HS-27A (cell line): ENCODE results near the gene RAB10.
"Not testable (repeated sequence)": the region's sequence is repeated elsewhere in the genome, so short reads cannot be mapped to it uniquely, and the experiment has no call there.

ENCODE experiments used
- DNase-seq: peaks from one replicate; pipeline ENCODE4 v3.0.0-alpha.2; 2012; ENCODE audit warnings: low read depth, missing footprints

The RAB10 gene

DNA sequence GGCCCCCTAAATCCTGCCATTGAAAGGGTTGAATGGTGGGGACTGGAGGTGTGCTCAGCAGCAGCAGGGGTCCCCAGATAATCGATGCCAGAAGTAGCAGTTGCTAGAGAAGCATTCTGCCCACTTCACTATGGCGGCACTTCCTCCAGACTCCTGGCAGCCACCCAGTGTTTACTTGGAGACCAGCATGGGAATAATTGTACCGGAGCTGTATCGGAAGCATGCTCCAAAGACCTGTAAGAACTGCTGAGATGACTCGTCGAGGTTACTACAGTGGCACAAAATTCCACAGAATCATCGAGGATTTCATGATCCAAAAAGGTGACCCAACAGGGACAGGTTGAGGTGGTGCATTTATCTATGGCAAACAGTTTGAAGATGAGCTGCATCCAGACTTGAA lies 128.0 kb downstream of the RAB10 start:
- no peak for DNase-seq

DNA sequence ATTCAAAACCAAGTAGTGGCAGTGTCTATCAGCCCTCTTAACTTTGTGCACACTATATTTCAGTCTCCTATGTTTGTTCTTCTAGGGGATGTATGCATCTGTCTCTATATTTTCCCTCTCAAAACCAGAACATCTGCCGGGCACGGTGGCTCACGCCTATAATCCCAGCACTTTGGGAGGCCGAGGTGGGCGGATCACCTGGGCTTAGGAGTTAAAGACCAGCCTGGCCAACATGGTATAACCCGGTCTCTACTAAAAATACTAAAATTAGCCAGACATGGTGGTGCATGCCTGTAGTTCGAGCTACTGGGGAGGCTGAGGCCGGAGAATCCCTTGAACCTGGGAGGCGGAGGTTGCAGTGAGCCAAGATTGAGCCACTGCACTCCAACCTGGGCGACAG lies 129.1 kb downstream of the RAB10 start:
- no peak for DNase-seq

DNA sequence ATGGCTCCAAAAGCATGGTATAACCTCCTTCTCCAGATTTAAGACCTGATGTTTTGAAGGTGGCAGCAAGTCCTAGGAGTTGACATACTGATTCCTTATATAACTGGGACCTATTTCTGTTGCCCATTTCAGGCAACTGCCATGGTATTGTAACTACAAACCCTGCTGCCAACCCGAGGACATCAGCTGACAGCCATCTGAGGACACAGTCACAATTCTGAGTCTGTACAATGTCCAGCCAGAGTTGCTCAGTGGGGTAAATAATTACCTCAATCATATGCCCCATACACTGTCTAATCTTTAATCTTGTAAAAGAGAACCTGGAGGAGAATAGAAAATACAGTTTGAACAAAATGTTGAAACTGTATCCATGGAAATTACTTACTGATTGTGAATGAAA lies 130.3 kb downstream of the RAB10 start:
- DNase-seq = no peak

DNA sequence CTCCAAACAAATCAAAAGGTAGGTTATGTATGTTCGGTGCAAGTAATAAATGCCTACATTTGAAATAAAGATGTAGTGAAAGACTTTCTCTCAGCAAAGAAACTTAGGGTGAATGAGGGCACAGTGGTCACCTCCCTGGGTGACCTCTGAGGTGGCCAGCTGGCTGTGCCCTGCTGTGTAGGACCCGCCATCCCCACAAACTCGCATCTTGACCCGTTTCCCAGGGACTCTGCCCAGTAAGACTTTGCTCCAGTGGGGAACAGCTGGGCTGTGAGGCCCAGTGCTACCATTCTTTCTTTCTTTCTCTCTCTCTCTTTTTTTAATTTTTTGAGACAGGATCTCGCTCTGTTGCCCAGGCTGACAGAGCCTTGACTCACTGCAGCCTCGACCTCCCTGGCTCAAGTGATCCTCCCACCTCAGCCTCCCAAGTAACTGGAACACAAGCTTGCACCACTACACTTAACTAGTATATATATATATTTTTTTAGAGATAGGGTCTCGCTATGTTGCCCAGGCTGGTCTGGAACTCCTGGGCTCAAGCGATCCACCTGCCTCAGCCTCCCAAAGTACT lies 130.8 kb downstream of the RAB10 start:
- no peak for DNase-seq

DNA sequence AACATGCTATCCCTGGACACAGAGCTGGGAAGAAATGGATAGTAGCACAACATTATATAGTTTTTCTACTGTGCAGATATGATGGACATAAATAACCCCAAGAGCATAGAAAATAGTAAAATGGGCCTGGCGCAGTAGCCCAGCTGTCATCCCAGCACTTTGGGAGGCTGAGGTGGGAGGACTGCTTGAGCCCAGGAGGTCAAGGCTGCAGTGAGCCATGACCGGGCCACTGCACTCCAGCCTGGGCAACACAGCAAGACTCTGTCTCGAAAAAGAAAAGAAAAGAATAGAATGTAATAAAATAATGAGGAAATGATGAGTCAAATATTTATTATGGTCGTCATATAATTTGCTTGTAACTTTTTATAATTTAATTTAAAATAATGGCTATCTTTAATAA lies 131.5 kb downstream of the RAB10 start:
- no peak for DNase-seq

DNA sequence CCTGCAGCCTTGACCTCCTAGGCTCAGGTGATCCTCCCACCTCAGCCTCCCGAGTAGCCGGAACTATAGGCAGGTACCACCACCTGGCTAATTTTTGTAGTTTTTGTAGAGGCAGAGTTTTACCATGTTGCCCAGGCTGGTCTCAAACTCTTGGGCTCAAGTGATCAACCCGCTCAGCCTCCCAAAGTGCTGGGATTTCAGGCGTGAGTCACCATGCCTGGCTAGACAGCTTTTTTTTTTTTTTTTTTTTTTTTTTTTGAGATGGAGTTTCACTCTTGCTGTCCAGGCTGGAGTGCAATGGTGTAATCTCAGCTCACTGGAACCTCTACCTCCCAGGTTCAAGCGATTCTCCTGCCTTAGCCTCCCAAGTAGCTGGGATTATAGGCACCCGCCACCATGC lies 132.7 kb downstream of the RAB10 start:
- DNase-seq = not testable (repeated sequence)

DNA sequence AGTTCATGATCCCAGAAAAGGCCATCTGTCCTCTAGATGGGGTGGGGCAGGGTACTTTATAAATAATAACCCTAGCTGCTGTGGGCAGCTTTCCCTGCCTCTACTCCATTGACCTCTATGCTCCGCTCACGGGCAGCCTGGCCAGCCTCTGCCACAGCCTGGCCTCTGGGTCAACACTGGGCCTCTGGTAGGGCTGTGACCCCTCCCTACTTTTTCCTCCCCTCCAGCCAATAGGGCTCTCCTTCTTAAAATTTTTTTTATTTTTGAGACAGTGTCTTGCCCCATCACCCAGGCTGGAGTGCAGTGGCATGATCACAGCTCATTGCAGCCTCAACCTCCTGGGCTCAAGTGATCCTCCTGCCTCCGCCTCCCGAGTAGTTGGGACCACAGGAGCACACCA lies 134.9 kb downstream of the RAB10 start:
- DNase-seq = no peak

DNA sequence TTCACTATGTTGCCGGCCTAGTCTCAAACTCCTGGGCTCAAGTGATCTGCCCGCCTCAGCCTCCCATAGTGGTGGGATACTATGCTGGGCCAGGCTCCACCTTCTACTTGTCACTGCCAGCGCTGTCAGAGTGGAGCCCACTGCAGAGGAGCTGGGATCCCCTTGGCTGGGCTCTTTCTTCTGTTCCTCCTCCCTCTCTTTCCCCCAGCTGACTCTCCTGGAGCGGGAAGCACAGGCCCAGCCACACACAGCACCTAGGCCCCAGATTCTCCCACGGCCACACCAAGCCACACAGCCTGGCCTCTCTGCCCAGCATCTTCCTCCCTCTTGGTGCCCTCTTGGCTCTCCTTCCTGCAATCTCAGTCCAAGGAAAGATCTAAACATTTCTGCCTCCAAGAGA lies 135.3 kb downstream of the RAB10 start:
- DNase-seq = no peak

DNA sequence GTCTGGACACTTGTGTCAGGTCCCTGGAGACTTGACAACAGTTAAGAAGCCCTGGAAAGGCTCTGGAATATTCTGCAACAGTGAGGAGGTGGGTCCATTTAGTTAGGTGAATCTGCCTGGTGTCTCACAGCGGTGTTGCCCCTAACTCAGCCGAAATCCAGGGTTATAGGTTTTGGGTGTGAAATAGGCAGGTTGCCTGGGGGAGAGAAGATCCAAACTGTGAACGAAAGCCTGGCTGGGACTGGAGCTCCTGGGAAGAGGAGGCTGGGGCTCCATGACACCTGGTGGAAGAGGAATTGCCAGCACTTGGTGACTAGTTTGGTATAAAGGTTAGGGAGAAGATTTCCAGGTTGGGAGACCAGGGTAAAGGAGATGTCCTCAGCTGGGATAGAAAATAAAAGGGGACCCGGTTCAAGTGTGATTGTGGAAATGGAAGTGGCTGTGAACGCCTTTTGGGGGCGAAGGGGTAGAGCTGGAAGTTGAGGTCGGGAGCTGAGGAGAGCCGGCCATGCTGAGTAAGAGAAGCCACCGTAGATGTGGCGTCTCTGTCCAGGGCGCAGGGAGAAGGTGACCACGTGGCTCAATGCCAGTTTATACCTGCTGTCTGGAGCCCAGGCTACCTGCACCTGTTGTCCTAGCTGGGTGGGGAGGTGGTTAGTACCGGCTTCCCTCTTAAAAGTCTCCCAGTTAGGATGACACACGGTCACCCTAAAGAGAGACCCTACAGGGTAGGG lies 136.0 kb downstream of the RAB10 start:
- DNase-seq = no peak

DNA sequence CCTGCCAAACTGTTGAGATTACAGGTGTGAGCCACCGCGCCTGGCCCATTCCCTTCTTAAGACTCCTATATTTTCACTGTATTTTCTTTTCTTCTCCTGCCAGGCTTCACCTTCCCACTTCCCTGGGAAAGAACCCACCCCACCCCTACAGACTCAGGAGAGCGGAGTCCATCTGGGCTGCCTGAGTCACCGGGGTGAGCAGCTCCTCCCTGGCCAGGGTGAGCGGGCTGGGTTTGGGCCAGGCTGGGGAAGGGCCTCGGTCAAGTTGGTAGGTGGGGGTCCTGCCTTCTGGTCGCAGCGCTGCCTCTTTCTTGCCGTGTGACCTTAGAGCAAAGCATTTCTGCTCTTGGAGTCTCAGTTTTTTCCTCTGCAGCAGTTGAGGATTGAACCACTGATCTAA lies 136.9 kb downstream of the RAB10 start:
- DNase-seq = no peak

DNA sequence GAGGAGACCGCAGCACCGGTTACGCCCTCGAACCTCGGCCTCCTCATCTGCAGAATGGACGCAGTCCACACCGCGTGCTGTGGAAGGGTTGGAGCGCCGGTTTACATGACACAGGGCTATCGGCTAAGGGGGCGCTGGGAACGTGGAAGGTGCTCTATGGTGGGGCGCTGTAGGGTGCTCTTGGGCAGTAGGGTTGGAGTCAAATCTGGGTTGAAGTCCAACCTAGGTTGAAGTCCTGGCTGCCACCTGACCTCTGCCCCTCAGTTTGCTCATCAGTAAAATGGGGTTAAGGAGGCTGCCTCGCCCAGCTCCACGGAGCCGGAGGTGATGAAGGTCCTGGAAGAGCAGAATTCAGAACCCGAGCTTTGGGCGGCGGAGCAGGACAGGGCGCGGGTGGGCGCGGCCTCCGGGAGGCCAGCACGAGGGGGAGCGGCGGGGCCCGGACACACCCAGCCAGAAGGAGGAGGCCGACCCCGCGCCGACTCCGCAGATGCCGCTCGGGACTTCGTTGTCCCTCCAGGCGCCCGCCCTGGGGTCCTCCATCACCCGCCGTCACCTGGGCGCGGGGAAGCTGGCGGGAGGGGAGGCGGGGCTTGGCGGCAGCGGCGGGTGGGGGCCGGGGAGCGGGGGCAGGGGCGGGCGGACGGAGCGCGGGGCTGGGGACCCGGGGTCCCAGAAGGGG lies 138.4 kb downstream of the RAB10 start:
- DNase-seq = no peak

DNA sequence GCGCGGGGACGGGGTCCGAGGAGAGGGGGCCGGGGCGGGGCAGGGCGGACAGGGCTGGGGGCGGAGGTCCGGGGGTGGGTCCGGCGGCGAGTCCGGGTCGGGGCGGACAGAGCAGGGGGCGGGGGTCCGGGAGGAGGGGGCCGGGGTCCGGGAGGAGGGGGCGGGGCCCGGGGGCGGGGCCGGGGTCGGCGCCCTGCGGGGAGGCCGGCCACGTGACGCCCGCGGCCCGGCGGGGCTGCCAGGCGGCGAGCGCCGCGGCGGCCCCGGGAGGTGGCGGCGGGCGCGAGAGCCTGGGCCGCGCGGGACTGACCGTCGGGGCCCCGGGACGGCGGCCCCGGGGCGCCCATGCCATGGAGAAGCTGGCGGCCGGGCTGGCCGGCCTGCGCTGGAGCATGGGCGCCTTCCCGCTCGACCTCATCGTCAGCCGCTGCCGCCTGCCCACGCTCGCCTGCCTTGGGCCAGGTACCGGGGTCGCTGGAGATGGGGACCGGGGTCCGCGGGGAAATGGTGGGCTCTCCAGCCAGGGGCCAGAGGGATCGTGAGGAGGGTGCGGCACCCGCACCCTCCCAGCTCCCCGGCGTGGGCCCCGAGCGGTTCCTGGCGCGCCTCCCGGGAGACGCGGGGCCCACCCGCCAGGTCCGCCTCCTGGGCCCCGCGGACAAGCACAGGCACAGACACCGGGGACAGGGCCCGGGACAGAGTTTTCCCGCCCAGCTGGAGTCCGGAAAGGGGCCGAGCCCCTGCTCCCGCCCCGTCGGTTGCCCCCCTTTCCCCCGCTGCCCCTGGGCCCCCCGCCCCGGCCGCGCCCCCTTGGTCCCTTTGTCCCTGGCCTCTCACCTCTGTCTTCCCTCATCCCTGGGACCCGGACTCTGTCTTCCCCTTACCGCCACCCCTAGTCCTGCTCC lies 139.2 kb downstream of the RAB10 start, which contains the start of gene GAREM2:
GAREM2 (plus strand) TSS at position 218 of the 905 bp plus-strand sequence; CDS start at position 351, 133 bp downstream.
- no peak for DNase-seq

DNA sequence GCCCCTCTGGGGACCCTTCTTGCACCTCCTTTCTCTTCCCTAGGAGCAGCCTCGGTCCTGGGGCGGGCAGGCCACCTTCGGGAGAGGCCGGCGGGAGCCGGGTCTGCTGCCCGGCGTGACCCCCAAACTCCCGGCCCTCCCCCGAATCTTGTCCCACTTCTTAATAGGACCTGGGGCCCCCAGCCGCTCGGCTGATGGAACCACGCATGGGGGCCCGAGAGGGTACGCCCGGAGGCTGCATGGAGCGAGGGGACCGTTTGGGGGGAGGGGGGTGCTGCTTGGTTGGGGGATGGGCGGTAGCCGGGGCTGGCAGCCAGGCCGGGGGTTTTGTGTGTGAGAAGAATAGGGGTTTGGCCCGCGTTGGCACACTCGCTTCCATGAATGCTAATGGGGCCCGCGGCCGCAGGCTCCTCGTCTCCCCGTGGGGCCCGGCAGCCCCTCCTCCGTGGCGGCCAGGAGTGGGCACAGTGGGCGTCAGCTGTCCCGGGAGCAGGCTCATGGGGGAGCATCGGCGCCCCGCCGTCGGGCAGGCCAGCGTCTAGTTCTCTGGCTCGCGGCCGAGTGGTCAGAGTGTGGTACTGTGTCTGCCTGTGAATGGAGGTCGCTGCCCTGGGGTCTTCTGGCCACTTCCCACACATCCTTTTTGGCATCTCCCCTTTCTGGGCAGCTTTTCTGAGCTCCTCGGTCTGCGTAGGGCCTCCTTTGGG lies 140.0 kb downstream of the RAB10 start:
- DNase-seq = no peak

DNA sequence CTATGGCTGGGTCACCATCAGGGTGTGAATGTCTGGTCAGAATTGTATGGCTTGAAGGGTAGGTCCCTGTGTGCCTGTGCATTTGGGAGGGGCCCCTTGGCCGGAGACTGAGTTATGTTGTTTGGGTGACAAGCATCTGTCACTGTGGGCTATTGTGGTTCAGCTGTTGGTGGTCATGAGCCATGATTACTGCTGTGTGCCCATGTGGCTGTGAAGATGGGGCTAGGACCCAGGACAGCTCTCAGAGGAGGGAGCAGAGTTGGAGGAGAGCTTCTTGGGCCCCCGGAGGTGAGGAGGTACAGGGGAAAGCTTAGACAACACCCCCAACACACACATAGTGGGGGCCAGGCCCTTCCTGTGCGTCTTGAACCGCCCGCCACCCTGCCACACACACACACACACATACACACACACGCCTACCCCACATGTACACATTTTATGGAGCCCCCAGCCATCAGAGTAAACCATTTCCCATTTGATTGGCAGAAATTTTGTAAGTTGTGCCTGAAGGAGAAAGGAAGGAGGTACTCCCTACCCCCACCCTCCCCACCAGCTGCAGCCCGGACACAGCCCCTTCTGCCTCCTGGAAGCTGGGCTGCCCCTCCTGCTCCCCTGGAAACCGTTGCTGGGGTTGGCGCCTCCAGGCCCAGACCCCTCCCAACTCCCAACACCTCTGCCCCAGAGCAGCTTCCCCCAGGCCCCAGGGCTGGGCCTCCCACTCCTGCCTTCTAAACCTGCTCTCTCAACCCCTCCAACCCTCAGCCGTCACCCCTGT lies 141.0 kb downstream of the RAB10 start:
- DNase-seq = no peak

DNA sequence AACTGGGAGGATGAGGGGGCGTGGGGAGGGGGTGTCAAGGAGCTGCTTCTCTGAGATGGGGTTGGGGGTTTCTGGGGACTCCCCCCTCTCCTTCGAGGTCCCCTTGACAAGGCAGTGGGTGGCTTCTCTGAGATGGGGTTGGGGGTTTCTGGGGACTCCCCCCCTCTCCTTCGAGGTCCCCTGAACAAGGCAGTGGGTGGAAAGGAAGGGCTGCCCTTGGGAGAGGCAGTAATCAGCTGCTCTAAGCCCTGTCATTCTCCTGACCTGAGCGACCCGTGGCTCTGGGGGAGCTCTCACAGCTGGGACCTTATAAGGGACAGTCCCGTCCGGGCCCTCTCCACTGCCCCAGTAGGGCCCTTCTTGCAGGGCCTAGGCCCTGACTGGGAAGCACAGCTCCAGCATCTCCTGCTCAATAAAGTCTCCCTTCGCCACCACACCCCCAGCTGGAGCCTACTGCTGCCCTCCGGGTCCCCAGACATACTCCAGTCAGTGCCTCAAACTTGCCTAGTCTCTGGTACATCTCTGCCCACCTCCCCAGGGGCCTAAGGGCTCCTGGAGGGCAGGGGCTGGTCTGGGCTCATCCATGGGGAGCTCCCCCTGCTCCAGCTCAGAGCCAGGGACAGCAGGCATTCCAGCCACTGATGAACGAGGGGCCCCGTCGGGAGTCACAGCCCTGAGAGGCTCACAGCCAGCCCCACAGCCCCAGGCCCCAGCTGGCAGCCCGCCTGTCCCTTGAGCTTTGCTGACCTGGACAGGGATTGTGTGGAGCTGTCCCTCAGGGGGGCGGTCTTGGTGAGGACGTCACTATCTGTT lies 141.8 kb downstream of the RAB10 start:
- DNase-seq = no peak

DNA sequence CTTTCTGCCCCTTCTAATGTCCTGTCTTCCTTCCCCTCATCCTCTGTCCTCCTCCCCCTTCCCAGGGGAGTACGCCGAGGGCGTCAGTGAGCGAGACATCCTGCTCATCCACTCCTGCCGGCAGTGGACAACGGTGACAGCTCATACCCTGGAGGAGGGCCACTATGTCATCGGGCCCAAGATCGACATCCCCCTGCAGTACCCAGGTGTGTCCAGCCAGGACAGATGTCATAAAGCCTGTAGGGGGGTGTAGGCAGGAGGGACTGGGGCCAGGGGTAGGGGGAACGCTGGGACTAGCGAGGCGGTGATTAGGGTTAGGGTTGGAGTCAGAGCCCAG lies 142.4 kb downstream of the RAB10 start:
- DNase-seq = no peak

DNA sequence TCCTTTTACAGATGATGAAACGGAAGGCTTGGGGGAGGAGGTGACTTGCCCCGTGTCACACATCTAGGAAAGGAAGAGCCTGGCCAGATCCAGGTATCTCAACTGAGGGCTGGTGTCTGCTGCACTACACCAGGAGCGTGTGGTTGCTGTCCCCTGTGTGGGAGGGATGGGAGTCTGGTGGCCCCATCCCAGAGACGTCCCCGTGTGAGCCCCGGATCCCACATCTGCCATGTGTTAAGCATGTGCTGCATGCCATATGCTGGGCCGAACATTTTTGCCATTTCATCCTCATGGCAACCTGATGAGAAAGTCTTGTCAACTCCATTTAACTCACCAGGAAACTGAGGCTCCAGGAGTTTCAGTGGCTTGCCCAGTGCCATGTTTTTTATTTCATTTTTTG lies 143.2 kb downstream of the RAB10 start:
- no peak for DNase-seq

DNA sequence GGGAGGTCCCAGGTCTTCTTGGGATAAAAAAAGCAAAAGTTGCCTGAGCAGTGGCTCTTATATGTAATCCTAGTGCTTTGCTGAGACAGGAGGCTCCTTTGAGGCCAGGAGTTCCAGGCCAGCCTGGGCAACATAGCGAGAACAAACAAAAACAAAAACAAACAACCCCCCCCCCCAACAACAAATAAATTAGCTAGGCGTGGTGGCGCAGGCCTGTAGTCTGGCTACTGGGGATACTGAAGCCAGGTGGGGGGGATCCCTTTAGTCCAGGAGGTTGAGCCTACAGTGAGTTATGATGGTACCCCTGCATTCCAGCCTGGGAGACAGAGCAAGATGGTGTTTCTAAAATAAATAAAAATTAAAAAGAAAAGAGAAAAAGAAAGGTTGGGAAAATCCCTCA lies 144.4 kb downstream of the RAB10 start:
- no peak for DNase-seq

DNA sequence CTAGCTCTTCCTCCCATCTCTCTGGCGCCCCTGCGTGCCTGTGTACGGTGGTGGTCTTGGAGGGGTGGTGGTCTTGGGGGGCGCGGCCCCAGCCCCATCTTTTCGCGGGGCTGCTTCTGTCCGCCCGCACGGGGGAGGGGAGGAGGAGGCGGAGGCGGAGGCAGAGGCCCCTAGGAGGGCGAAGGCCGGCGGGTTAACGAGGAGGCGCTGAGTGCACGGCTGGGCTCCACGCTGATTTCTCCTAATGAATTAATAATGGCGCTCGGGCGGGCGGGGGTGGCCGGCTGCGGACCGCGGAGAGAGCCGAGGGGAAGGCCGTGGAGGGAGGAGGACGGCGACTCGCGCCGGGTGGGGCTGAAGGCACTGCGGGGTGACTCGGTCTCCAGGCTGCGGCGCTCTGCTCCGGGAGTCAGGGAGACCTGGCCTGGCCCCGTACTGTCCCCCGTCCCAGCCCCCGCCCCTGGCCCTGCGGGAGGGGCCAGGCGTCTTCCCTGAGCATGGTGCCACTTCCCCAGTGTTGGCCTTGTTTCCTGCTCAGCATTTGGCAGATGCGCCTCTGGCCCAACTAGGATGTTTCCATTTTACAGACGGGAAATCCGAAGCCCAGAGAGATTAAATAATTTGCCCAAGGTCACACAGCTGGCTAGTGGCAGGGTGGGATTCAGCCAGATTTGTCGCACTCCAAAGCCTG lies 145.0 kb downstream of the RAB10 start:
- DNase-seq = no peak
